Fibroblast of skin of right quadriceps (primary cell): Measurements from ENCODE around the gene TRAF4.

Experiments
- DNase-seq: peaks from one replicate; pipeline ENCODE4 v3.0.0-alpha.2; 2013

TRAF4 gene

GRCh38 chr17:28796062-28796461 lies 52.3 kb downstream of the TRAF4 start:
- DNase-seq = no peak
